HCT116 (cell line): ENCODE measurements around the gene RALB. TPM values are rescaled to one million over a fixed set of nuclear protein-coding genes. Genes with fewer than 3 reads are reported as not detected.
"Not testable (repeated sequence)": the region's sequence is repeated elsewhere in the genome, so short reads cannot be mapped to it uniquely, and the experiment has no call there.

Experiments used
- ATAC-seq: fragments of 200-7000 bp; cut with Tn5 transposase; 2 replicates; pipeline ENCODE4 v1.9.1; 2020; ENCODE audit warnings: mild to moderate bottlenecking, moderate library complexity
- BruUV-seq: library from RNA; stranded (reverse); fragments of 400-500 nt; replicated peaks from 2 replicates; lab custom pipeline; 2021; lab: Mats Ljungman, UMichigan
- CTCF ChIA-PET: fragments of 300-600 bp; sonication (Branson Sonifier 250); formaldehyde crosslinking; loops from one replicate; lab custom pipeline; 2021; ENCODE audit warnings: antibody characterized with exemption; lab: Charles Lee
- POLR2A ChIA-PET: fragments of 300-600, 350-600 bp; sonication (Branson Sonifier 250); formaldehyde crosslinking; loops from one replicate; lab custom pipeline; 2021; ENCODE audit warnings: antibody characterized with exemption; lab: Charles Lee
- RAD21 ChIA-PET, 2 experiments: fragments of 300-600 bp; sonication (Branson Sonifier 250); formaldehyde crosslinking; loops; one replicate each; lab custom pipeline; 2023; ENCODE audit warnings: low total read pairs in 2 of 2; ENCODE audit not compliant: uncharacterized antibody in 2 of 2, unreplicated experiment in 2 of 2, low non-redundant PET in 1 of 2; lab: Charles Lee
- DNase-seq: peaks from one replicate; pipeline ENCODE4 v3.0.0-alpha.2; 2010; ENCODE audit warnings: low read depth, low spot score
- H2AFZ ChIP-seq: fragments of 200-600 bp; shearing (Covaris generic), sonication (generic); 2 replicates; pipeline ENCODE4 v1.6.1; 2017; ENCODE audit warnings: low read depth, mixed run types, mixed read lengths, antibody characterized with exemption, low read length; ENCODE audit not compliant: poor library complexity, severe bottlenecking
- H3K27ac ChIP-seq: 2 replicates; pipeline ENCODE4 v1.5.1; 2012; ENCODE audit warnings: low read depth, low read length
- H3K27me3 ChIP-seq: fragments of 200-600 bp; sonication (generic); 2 replicates; pipeline ENCODE4 v1.6.1; 2016; ENCODE audit warnings: mixed run types, low read length, mixed read lengths; ENCODE audit not compliant: insufficient read depth
- H3K36me3 ChIP-seq, 2 experiments: fragments of 200-500 bp in 1 of 2; fragments of 200-600 bp in 1 of 2; sonication (Bioruptor generic) in 1 of 2; sonication (generic) in 1 of 2; 2 replicates each; pipeline versions ENCODE4 v1.5.1 to v1.6.1; 2014 to 2016; ENCODE audit warnings: low read length in 2 of 2, inconsistent platforms in 1 of 2, mixed read lengths in 1 of 2, mixed run types in 1 of 2; ENCODE audit not compliant: insufficient read depth in 2 of 2, control insufficient read depth in 1 of 2
- H3K4me1 ChIP-seq, 2 experiments: fragments of 200-600 bp in 1 of 2; sonication (generic) in 1 of 2; 2 replicates each; pipeline versions ENCODE4 v1.5.1 to v1.6.1; 2012 to 2017; ENCODE audit warnings: low read length in 2 of 2, inconsistent platforms in 1 of 2, mild to moderate bottlenecking in 1 of 2, mixed read lengths in 1 of 2, mixed run types in 1 of 2, moderate library complexity in 1 of 2; ENCODE audit not compliant: insufficient read depth in 2 of 2, control insufficient read depth in 1 of 2
- H3K4me2 ChIP-seq: fragments of 200-600 bp; sonication (generic); 2 replicates; pipeline ENCODE4 v1.6.1; 2017; ENCODE audit warnings: mixed run types, low read length, mixed read lengths
- H3K4me3 ChIP-seq, 2 experiments: fragments of 200-600 bp in 1 of 2; sonication (generic) in 1 of 2; replicated peaks in 1 of 2; 2 replicates each; pipeline ENCODE4 v1.5.1; 2011 to 2016; ENCODE audit warnings: low read length in 2 of 2, control low read depth in 1 of 2, low read depth in 1 of 2, mild to moderate bottlenecking in 1 of 2, mixed read lengths in 1 of 2, mixed run types in 1 of 2
- H3K79me2 ChIP-seq: fragments of 200-600 bp; sonication (generic); 2 replicates; pipeline ENCODE4 v1.6.1; 2017; ENCODE audit warnings: mild to moderate bottlenecking, mixed run types, low read length, moderate library complexity, mixed read lengths; ENCODE audit not compliant: insufficient read depth
- H3K9ac ChIP-seq: fragments of 200-600 bp; sonication (generic); 2 replicates; pipeline ENCODE4 v1.6.1; 2016; ENCODE audit warnings: low read length, mixed read lengths
- H3K9me2 ChIP-seq: fragments of 200-600 bp; sonication (generic), shearing (Covaris generic); 2 replicates; pipeline ENCODE4 v1.6.1; 2017; ENCODE audit warnings: mixed run types, mild to moderate bottlenecking, moderate library complexity; ENCODE audit not compliant: insufficient read depth
- H3K9me3 ChIP-seq, 2 experiments: fragments of 200-500 bp in 1 of 2; fragments of 200-600 bp in 1 of 2; sonication (Bioruptor generic) in 1 of 2; sonication (generic) in 1 of 2; 2 replicates each; pipeline ENCODE4 v1.6.1; 2014 to 2017; ENCODE audit warnings: low read length in 2 of 2, mixed read lengths in 2 of 2, inconsistent platforms in 1 of 2, low read depth in 1 of 2, mild to moderate bottlenecking in 1 of 2, mixed run types in 1 of 2, moderate library complexity in 1 of 2; ENCODE audit not compliant: control insufficient read depth in 1 of 2, insufficient read depth in 1 of 2
- H4K20me1 ChIP-seq: fragments of 200-600 bp; sonication (generic), shearing (Covaris generic); 2 replicates; pipeline ENCODE4 v1.6.1; 2017; ENCODE audit warnings: mixed run types, mild to moderate bottlenecking, moderate library complexity; ENCODE audit not compliant: insufficient read depth
- ATF3 ChIP-seq: IDR thresholded peaks from 2 replicates; pipeline ENCODE4 v1.6.1; 2012
- ELF1 ChIP-seq: IDR thresholded peaks from 2 replicates; pipeline ENCODE4 v1.6.1; 2012; ENCODE audit warnings: low read depth, borderline replicate concordance
- intact Hi-C: fragments of 100-400 bp; cut with micrococcal nuclease; formaldehyde crosslinking; loops from 2 replicates; pipeline ENCODE4 v1.10.0; 2022
- total RNA-seq: library from RNA; stranded (reverse); gene quantifications from one replicate; pipeline ENCODE4 v1.2.1, GENCODE V29; 2021; ENCODE audit not compliant: unreplicated experiment

Gene RALB
- total RNA-seq, 1 experiment from 2014 or later, result 42.8 TPM

- no TSS peak for BruUV-seq
- Histone ChIP-seq H3K36me3 (no peaks in the 10 kb centered on the region), H4K20me1 (no peaks in the 10 kb centered on the region), H3K9me2 (no peaks in the 10 kb centered on the region), H2AFZ (no peak overlapping the region), H3K27ac (no peak overlapping the region), H3K9me3 (no peaks in the 10 kb centered on the region), H3K79me2 (no peaks in the 10 kb centered on the region), H3K9ac (no peak overlapping the region), H3K4me2 (no peak overlapping the region), H3K27me3 (no peaks in the 10 kb centered on the region), H3K4me1 (peaks cover 0 to 11% of the 10 kb centered on the region in 2 experiments; a peak in 1 of 4 replicates), H3K4me3 (no peak overlapping the region)
- ChIA-PET POLR2A (no interaction called here), RAD21 (no interaction called here), CTCF (no interaction called here)
- ATAC-seq (no peak), DNase-seq (no peak)
- intact Hi-C loops, result loop anchor here (5.0 kb wide), 2 partner anchors 58 to 608 kb away; partner anchors contain the start of gene RALB
- TF ChIP-seq ATF3 (no peak), ELF1 (no peak)
Measured at GRCh38 chr2:120310136-120310535, 57.5 kb downstream of the RALB start.

- BruUV-seq, H3K4me2 ChIP-seq, ATAC-seq, POLR2A ChIA-PET, H3K36me3 ChIP-seq, H3K79me2 ChIP-seq, H3K9me3 ChIP-seq, H2AFZ ChIP-seq, H3K4me3 ChIP-seq, H3K9me2 ChIP-seq, H3K27ac ChIP-seq, RAD21 ChIA-PET, H3K9ac ChIP-seq, H3K27me3 ChIP-seq, H4K20me1 ChIP-seq, DNase-seq: not testable (repeated sequence)
- CTCF ChIA-PET, result interaction anchor here (1.5 to 3.5 kb wide), 2 partner anchors 135 to 374 kb away, joined by 3 to 20 read pairs; no protein-coding TSS in a partner anchor
- H3K4me1 ChIP-seq, result peaks cover 0 to 11% of the 10 kb centered on the region in 2 experiments; a peak in 1 of 4 replicates
- intact Hi-C loops, result loop anchor here (5.0 kb wide), 2 partner anchors 59 to 609 kb away; partner anchors contain the start of gene RALB
Measured at GRCh38 chr2:120310841-120311240, 58.2 kb downstream of the RALB start.
